BJ (cell line): ENCODE results near the gene ARHGEF1. TPM values are rescaled to one million over a fixed set of nuclear protein-coding genes. Genes with fewer than 3 reads are reported as not detected.

Source experiments
- CTCF ChIA-PET: fragments of 350-600 bp; formaldehyde crosslinking; extraction: SDS; loops from one replicate; lab custom pipeline; 2021; ENCODE audit warnings: antibody characterized with exemption, inconsistent platforms; lab: Yijun Ruan, JAX
- POLR2A ChIA-PET: fragments of 300-600 bp; sonication (Branson Sonifier 250); formaldehyde crosslinking; extraction: SDS; loops from one replicate; lab custom pipeline; 2021; ENCODE audit warnings: antibody characterized with exemption; lab: Charles Lee
- DNase-seq: peaks from one replicate; pipeline ENCODE4 v3.0.0-alpha.2; 2011; ENCODE audit warnings: low read depth
- H3K27me3 ChIP-seq: 2 replicates; pipeline ENCODE4 v1.6.0; 2011; ENCODE audit warnings: low read length; ENCODE audit not compliant: control insufficient read depth, insufficient read depth
- H3K36me3 ChIP-seq: 2 replicates; pipeline ENCODE4 v1.5.1; 2011; ENCODE audit warnings: low read length; ENCODE audit not compliant: control insufficient read depth, insufficient read depth
- H3K4me3 ChIP-seq: 2 replicates; pipeline ENCODE4 v1.5.1; 2011; ENCODE audit warnings: low read depth, mild to moderate bottlenecking, control low read depth, low read length
- CTCF ChIP-seq: IDR thresholded peaks from 2 replicates; pipeline ENCODE4 v1.5.1; 2011; ENCODE audit warnings: low read depth, mild to moderate bottlenecking, control low read depth, inconsistent platforms, low read length, moderate library complexity; ENCODE audit not compliant: insufficient read depth
- polyA plus RNA-seq: library from polyadenylated mRNA; depleted of rRNA; stranded (reverse); fragments of >200 nt; gene quantifications from 2 replicates; pipeline ENCODE4 v1.2.3, GENCODE V29; 2011

Gene ARHGEF1
- polyA plus RNA-seq, 1 experiment = 41.0 TPM

GRCh38 chr19:41908724-41909464 lies 25.9 kb downstream of the ARHGEF1 start:
- ChIA-PET CTCF (interaction anchor here (1.0 to 1.4 kb wide), 2 partner anchors 22 to 25 kb away, joined by 3 to 4 read pairs; no protein-coding TSS in a partner anchor), POLR2A (no interaction called here)
- DNase-seq = no peak
- Histone ChIP-seq H3K4me3 (no peak overlapping the region), H3K36me3 (peaks cover 17% of the 10 kb centered on the region), H3K27me3 (peaks cover 19% of the 10 kb centered on the region)
- no peak for TF ChIP-seq CTCF

GRCh38 chr19:41909706-41910105 lies 26.7 kb downstream of the ARHGEF1 start:
- H3K27me3 ChIP-seq = peaks cover 23% of the 10 kb centered on the region
- no peak for DNase-seq
- no peak for TF ChIP-seq CTCF
- ChIA-PET POLR2A (no interaction called here), CTCF (no interaction called here)
- H3K36me3 ChIP-seq = peaks cover 9% of the 10 kb centered on the region
- no peak overlapping the region for H3K4me3 ChIP-seq

- ChIA-PET CTCF (no interaction called here), POLR2A (no interaction called here)
- no peak for TF ChIP-seq CTCF
- Histone ChIP-seq H3K27me3 (peaks cover 26% of the 10 kb centered on the region), H3K4me3 (no peak overlapping the region), H3K36me3 (peaks cover 3% of the 10 kb centered on the region)
- DNase-seq = no peak
Observed at GRCh38 chr19:41910240-41910991, 27.4 kb downstream of the ARHGEF1 start.

GRCh38 chr19:41910992-41911888 lies 28.3 kb downstream of the ARHGEF1 start:
- TF ChIP-seq CTCF = no peak
- Histone ChIP-seq H3K27me3 (peaks cover 32% of the 10 kb centered on the region), H3K36me3 (peaks cover 1% of the 10 kb centered on the region), H3K4me3 (no peak overlapping the region)
- DNase-seq = no peak
- CTCF ChIA-PET = no interaction called here
- POLR2A ChIA-PET = no interaction called here
